ENCODE results near the gene CLK4.
A peak's percentile ranks its signal among the peaks of the same experiment; 100 is the strongest.

Gene CLK4

DNA sequence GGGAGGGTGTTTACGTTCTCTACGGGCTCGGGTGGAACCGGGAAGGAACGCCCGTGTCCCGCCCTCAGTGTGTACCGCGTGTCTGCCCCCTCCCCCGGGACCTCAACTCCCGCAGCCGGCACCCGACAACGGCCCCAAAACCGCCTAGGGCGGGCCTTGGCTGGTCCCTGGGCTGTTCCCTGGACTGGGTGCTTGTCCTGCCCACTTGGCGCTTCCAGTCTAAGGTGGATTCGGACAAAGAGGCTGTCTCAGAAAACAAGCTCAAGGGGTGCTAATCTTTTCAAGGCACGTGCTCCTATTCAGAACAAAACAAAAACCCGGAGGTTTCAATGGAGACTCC, 379 bp upstream of the CLK4 start:
- no peak for DNase-seq (ENCODE audit: low read depth)
- TF ChIP-seq, protein P1, sequence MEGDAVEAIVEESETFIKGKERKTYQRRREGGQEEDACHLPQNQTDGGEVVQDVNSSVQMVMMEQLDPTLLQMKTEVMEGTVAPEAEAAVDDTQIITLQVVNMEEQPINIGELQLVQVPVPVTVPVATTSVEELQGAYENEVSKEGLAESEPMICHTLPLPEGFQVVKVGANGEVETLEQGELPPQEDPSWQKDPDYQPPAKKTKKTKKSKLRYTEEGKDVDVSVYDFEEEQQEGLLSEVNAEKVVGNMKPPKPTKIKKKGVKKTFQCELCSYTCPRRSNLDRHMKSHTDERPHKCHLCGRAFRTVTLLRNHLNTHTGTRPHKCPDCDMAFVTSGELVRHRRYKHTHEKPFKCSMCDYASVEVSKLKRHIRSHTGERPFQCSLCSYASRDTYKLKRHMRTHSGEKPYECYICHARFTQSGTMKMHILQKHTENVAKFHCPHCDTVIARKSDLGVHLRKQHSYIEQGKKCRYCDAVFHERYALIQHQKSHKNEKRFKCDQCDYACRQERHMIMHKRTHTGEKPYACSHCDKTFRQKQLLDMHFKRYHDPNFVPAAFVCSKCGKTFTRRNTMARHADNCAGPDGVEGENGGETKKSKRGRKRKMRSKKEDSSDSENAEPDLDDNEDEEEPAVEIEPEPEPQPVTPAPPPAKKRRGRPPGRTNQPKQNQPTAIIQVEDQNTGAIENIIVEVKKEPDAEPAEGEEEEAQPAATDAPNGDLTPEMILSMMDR (IDR thresholded peaks at IDR 0.05; ENCODE audit: control insufficient read depth, insufficient read depth, low read depth, low read length, missing control alignments), result no peak
- H3K4me3 ChIP-seq (ENCODE audit: control insufficient read depth, low read depth, low read length), result peak overlapping the region; percentile 93

DNA sequence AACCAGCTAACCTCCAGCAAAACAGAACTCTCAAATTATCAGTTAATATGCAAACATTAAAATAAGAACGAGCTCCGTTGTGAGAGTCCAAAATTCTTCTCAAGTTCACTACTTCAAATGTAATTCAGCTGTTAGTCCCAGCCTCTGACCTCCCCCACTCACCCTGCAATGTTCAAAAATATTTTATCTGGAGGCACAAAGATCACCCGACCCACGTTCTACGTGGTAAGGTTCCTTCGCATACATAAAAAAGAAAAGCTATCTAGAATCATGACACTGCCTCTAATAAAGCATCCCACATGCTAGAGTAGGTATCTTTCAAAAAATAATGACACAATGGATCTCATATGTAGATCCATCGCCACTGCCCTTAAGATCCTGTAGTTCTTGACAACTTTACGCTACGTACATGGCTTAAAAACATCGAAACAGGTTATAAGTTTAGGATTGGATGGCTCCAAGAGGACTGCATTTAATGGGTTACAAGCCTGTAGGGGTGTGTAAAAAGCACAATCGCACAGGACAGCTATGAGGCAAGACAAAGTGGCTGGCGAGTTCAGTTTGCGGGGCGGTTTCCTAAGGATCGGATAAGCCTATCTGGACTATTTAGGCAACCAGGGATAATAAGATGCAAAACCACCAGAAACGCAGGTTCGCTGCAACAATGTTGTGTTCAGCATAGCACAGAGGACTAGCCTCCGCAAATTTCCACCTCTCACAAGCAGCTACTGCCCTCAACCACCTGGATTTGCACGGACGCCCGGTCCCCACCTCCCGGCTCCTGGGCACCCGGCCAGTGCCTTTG, 969 bp downstream of the CLK4 start:
- H3K4me3 ChIP-seq (ENCODE audit: control insufficient read depth, low read depth, low read length), result peak overlapping the region; percentile 93
- TF ChIP-seq, protein P1 (IDR thresholded peaks at IDR 0.05; ENCODE audit: control insufficient read depth, insufficient read depth, low read depth, low read length, missing control alignments), result no peak
- no peak for DNase-seq (ENCODE audit: low read depth)

DNA sequence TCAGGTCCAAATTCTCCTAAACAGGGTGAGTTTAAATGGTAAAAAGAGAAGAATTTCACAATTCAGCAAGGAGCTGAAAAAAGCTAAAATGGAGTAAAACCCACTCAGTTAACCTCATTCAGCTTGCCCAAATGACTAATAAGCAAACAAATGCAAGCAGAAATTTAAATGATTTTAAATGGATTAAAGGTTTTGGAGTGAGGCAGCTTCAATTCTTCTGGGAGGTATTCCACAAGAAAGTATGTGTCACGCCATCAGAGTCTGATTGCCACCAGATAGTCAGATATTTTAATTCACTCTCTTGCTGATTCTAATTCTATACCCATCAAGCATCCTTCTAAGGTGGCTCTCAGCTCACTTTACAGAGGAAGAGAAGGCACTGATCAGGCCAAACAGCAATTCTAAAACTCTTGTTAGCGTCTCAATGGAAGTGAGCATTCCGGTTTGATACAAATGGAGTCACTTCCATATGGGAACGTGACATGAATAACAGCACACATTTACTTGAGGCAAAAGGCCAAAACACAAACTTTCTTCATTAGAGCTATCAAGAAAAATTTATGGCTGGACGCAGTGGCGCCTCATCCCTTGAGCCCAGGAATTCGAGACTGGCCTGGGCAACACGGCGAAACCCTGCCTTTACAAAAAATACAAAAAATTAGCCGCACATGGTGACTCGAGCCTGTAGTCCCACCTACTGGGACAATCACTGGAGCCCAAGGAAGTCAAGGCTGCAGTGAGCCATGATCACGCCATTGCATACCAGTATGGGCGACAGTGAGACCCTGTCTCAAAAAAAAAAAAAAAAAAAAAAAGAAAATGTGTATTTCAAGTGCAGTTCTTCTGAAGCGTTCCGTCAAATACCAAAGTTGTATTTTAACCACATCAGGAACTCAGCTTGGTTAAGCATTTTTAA, 2.0 kb downstream of the CLK4 start:
- TF ChIP-seq, protein P1 (IDR thresholded peaks at IDR 0.05; ENCODE audit: control insufficient read depth, insufficient read depth, low read depth, low read length, missing control alignments), result no peak
- DNase-seq (ENCODE audit: low read depth), result no peak
- peak overlapping the region; percentile 93 for H3K4me3 ChIP-seq (ENCODE audit: control insufficient read depth, low read depth, low read length)

DNA sequence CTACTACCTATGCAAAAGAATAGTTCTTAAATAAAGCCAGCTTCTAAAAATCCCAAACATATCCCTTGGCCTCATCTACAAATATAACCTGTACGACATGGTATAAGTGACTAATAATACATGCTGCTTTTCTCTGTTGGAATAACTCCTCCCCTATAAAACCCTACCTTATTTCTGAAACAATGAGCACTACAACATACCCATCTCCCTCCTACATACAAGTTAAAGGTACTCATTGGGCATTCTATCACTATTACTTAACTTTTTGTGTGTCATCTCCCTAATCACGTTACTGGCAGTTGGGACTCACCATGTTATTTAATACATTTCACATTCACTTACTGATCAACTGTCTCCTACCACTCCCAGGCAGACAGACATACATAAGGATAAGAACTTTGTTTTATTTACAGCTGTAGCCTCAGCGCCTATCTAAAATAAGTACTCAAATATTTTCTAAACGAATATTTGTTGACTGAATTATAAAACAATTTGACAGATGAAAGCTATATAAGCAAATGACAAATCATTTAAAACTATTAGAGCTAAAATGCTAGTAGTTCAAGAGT, 4.1 kb downstream of the CLK4 start:
- DNase-seq (ENCODE audit: low read depth), result no peak
- no peak overlapping the region for H3K4me3 ChIP-seq (ENCODE audit: control insufficient read depth, low read depth, low read length)
- TF ChIP-seq, protein P1 (IDR thresholded peaks at IDR 0.05; ENCODE audit: control insufficient read depth, insufficient read depth, low read depth, low read length, missing control alignments), result no peak

DNA sequence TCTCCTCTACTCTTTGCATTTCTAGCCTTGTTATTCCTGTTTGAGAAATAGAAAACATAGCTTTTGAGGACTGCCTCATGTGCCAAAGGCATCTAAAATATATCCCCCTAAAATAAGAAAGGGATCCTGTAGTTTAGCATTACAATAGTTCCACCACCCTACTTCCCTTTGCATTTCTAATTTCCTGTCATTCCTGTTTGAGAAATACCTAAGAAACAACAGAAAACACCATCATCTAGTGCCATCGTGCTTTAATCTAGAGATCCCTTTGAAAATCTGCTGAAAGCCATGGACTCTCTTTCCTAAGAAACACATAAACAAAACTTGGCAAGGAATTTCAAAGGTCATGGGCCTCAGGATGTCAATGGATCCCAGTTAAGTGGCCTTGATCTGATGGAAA, 7.5 kb downstream of the CLK4 start:
- no peak overlapping the region for H3K4me3 ChIP-seq (ENCODE audit: control insufficient read depth, low read depth, low read length)
- TF ChIP-seq, protein P1 (IDR thresholded peaks at IDR 0.05; ENCODE audit: control insufficient read depth, insufficient read depth, low read depth, low read length, missing control alignments), result no peak
- no peak for DNase-seq (ENCODE audit: low read depth)

DNA sequence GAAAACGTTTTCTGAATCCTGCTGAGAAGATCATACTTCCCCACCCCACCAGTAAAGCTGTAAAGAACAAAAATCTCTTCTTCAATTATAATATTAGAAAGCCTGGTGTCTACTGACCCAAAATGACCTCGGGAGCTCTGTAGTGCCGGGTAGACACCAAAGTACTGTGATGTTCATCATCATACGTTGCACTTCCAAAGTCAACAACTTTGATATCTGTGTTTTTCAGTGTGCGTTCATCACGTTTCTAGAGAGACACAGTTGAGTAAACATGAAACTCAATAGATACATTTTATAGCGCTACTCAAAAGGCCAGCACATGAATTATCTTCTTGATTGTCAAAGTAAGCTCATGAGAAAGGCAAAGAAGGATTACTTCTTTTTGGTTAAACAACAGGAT, 14.6 kb downstream of the CLK4 start:
- no peak for DNase-seq (ENCODE audit: low read depth)
- TF ChIP-seq, protein P1 (IDR thresholded peaks at IDR 0.05; ENCODE audit: control insufficient read depth, insufficient read depth, low read depth, low read length, missing control alignments), result no peak

More for the DNA sequence above, 14.6 kb downstream of the CLK4 start:
- H3K4me3 ChIP-seq (ENCODE audit: control insufficient read depth, low read depth, low read length), result no peak overlapping the region
